K562 (cell line): ENCODE results near the gene ELAVL3. TPM values are rescaled to one million over a fixed set of nuclear protein-coding genes. Genes with fewer than 3 reads are reported as not detected.

Experiments
- BCOR ChIP-seq: fragments of 450-650 bp; IDR thresholded peaks from 2 replicates; pipeline ENCODE4 v1.6.1; 2016
- CBFB ChIP-seq: sonication (generic); formaldehyde crosslinking; IDR thresholded peaks from 2 replicates; pipeline ENCODE4 v1.4.0; 2020; ENCODE audit warnings: mild to moderate bottlenecking, missing genetic modification reagents
- CGGBP1 ChIP-seq: fragments of 250-450 bp; sonication (Bioruptor Pico); IDR thresholded peaks from 2 replicates; pipeline ENCODE4 v1.9.0; 2021; ENCODE audit warnings: mild to moderate bottlenecking
- DLX4 ChIP-seq: fragments of 250-450 bp; sonication (Bioruptor Pico); IDR thresholded peaks from 2 replicates; pipeline ENCODE4 v1.6.1; 2021; ENCODE audit warnings: mild to moderate bottlenecking
- ETV5 ChIP-seq: sonication (generic); formaldehyde crosslinking; IDR thresholded peaks from 2 replicates; pipeline ENCODE4 v1.4.0; 2020; ENCODE audit warnings: low read depth, mild to moderate bottlenecking, missing genetic modification reagents
- EWSR1 ChIP-seq: fragments of 450-650 bp; IDR thresholded peaks from 2 replicates; pipeline ENCODE4 v1.6.1; 2018; ENCODE audit warnings: borderline replicate concordance, mild to moderate bottlenecking, low read depth, moderate library complexity; ENCODE audit not compliant: partially characterized antibody
- GABPB1 ChIP-seq: sonication (generic); formaldehyde crosslinking; IDR thresholded peaks from 2 replicates; pipeline ENCODE4 v1.8.0; 2022; ENCODE audit warnings: mild to moderate bottlenecking, missing genetic modification reagents
- MCM3 ChIP-seq: fragments of 450-650 bp; IDR thresholded peaks from 2 replicates; pipeline ENCODE4 v1.6.1; 2016
- MTA3 ChIP-seq: fragments of 450-650 bp; formaldehyde crosslinking; IDR thresholded peaks from 2 replicates; pipeline ENCODE4 v1.6.1; 2017; ENCODE audit warnings: mild to moderate bottlenecking, borderline replicate concordance
- PCBP2 ChIP-seq: fragments of 200-400 bp; formaldehyde crosslinking; IDR thresholded peaks from 2 replicates; pipeline ENCODE4 v1.6.1; 2018; ENCODE audit warnings: low read length, low read depth, mild to moderate bottlenecking, moderate library complexity; ENCODE audit not compliant: poor library complexity, severe bottlenecking
- U2AF1 ChIP-seq: fragments of 200-400 bp; formaldehyde crosslinking; optimal IDR thresholded peaks from 2 replicates; pipeline ENCODE3; 2017; ENCODE audit warnings: mild to moderate bottlenecking, low read depth, low read length, moderate library complexity
- ZBTB33 ChIP-seq: sonication (generic); formaldehyde crosslinking; IDR thresholded peaks from 2 replicates; pipeline ENCODE4 v1.8.1; 2023; ENCODE audit warnings: mild to moderate bottlenecking, missing genetic modification reagents
- ZFP91 ChIP-seq: sonication (generic); formaldehyde crosslinking; IDR thresholded peaks from 2 replicates; pipeline ENCODE4 v1.8.0; 2022; ENCODE audit warnings: mild to moderate bottlenecking, missing genetic modification reagents
- ZNF232 ChIP-seq: sonication (generic); formaldehyde crosslinking; IDR thresholded peaks from 2 replicates; pipeline ENCODE4 v1.8.0; 2022; ENCODE audit warnings: mild to moderate bottlenecking, missing genetic modification reagents
- ZNF644 ChIP-seq: fragments of 200-800 bp; sonication (Bioruptor generic); IDR thresholded peaks from 2 replicates; pipeline ENCODE4 v1.6.1; 2016; ENCODE audit warnings: low read depth, missing genetic modification characterization, missing compliant biosample characterization
- polyA plus RNA-seq, 8 experiments: library from polyadenylated mRNA; depleted of rRNA in 4 of 8; stranded (reverse) in 5 of 8; unstranded in 3 of 8; fragments of >200 nt; fragmentation: Nextera tagmentation in 2 of 8; fragmentation: Illumina TruSeq in 1 of 8; extraction: Ambion mirVana in 2 of 8; extraction: Trizol in 1 of 8; gene quantifications; 2 replicates each; pipeline versions ENCODE4 v1.2.1 to v1.2.3, GENCODE V29; 2011 to 2014; ENCODE audit warnings: inconsistent platforms in 1 of 8, missing spikeins in 1 of 8
- total RNA-seq, 7 experiments: library from RNA; depleted of rRNA in 6 of 7; stranded (reverse); fragments of >200 nt in 6 of 7; fragmentation: Illumina TruSeq in 2 of 7; extraction: Trizol in 2 of 7; gene quantifications; 2 replicates each; pipeline versions ENCODE4 v1.2.1 to v1.2.3, GENCODE V29; 2011 to 2021; ENCODE audit warnings: low replicate concordance in 1 of 7
- TF ChIP-seq, protein P1 (sequence below): sonication (generic); formaldehyde crosslinking; IDR thresholded peaks from 2 replicates; pipeline ENCODE4 v1.8.1; 2022; ENCODE audit warnings: missing genetic modification reagents
- TF ChIP-seq, protein P2 (sequence below): sonication (generic); formaldehyde crosslinking; IDR thresholded peaks from 2 replicates; pipeline ENCODE4 v1.8.0; 2023; ENCODE audit warnings: mild to moderate bottlenecking, missing genetic modification reagents
- TF ChIP-seq, protein P3 (sequence below): fragments of 250-450 bp; sonication (Bioruptor Pico); IDR thresholded peaks from 2 replicates; pipeline ENCODE4 v1.8.0; 2022; ENCODE audit warnings: moderate library complexity, mild to moderate bottlenecking, inconsistent platforms

ELAVL3 gene
- total and polyA plus RNA-seq, 9 of the 15 experiments (the other 6 are each of a cell fraction or from before 2014, with no cell fraction given): not detected

DNA sequence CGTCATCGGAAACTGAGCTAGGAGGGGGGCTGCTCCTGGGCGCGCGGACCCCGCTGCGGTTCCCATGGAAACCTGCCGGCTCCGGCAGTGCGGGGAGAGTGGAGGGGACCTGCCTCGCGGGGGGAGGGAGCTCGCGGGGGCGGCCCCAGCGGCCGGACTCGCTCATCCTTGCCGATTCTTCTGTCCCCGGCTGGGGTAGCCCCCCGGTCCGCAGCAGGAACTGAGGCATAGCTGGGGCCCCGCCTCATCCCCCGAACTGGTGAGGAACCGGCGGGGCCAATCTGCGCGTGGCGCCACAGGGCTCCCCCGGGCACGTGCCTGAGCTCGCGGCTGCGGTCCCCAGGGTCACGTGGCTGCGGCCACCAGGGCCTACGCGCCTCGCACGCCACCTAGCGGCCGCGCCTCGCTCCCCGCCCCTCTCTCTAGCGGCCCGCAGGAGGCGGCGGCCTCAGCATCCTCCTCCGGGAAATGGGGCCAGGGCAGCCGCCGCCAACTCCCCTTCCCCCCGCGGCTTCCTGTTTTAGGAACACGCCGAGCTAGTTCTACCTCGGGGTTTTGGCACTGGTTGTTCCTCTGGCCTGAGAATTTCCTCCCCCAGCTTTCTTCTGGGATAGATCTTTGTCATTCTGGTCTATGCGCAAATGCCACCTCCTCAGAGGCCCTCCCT, 1.7 kb upstream of the ELAVL3 start (continued):
- TF ChIP-seq U2AF1: peak; percentile 96
- TF ChIP-seq PCBP2: no peak
- peak; percentile 98 for TF ChIP-seq ZNF232 (CRISPR knock-in tag)
- peak; percentile 89 for TF ChIP-seq GABPB1
- TF ChIP-seq CBFB (CRISPR knock-in tag): peak; percentile 92; the same call in 1 of the 2 replicates
- peak; percentile 94 for TF ChIP-seq BCOR
- peak; percentile 98 for TF ChIP-seq ZBTB33 (CRISPR knock-in tag)
- no peak for TF ChIP-seq ZNF644 (tag)
- TF ChIP-seq, protein P1, sequence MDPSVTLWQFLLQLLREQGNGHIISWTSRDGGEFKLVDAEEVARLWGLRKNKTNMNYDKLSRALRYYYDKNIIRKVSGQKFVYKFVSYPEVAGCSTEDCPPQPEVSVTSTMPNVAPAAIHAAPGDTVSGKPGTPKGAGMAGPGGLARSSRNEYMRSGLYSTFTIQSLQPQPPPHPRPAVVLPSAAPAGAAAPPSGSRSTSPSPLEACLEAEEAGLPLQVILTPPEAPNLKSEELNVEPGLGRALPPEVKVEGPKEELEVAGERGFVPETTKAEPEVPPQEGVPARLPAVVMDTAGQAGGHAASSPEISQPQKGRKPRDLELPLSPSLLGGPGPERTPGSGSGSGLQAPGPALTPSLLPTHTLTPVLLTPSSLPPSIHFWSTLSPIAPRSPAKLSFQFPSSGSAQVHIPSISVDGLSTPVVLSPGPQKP (CRISPR knock-in tag): no peak
- TF ChIP-seq ETV5 (CRISPR knock-in tag): no peak
- no peak for TF ChIP-seq MCM3
- peak; percentile 13; the same call in 1 of the 2 replicates for TF ChIP-seq CGGBP1
- TF ChIP-seq, protein P2, sequence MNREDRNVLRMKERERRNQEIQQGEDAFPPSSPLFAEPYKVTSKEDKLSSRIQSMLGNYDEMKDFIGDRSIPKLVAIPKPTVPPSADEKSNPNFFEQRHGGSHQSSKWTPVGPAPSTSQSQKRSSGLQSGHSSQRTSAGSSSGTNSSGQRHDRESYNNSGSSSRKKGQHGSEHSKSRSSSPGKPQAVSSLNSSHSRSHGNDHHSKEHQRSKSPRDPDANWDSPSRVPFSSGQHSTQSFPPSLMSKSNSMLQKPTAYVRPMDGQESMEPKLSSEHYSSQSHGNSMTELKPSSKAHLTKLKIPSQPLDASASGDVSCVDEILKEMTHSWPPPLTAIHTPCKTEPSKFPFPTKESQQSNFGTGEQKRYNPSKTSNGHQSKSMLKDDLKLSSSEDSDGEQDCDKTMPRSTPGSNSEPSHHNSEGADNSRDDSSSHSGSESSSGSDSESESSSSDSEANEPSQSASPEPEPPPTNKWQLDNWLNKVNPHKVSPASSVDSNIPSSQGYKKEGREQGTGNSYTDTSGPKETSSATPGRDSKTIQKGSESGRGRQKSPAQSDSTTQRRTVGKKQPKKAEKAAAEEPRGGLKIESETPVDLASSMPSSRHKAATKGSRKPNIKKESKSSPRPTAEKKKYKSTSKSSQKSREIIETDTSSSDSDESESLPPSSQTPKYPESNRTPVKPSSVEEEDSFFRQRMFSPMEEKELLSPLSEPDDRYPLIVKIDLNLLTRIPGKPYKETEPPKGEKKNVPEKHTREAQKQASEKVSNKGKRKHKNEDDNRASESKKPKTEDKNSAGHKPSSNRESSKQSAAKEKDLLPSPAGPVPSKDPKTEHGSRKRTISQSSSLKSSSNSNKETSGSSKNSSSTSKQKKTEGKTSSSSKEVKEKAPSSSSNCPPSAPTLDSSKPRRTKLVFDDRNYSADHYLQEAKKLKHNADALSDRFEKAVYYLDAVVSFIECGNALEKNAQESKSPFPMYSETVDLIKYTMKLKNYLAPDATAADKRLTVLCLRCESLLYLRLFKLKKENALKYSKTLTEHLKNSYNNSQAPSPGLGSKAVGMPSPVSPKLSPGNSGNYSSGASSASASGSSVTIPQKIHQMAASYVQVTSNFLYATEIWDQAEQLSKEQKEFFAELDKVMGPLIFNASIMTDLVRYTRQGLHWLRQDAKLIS: peak; percentile 98
- no peak for TF ChIP-seq EWSR1
- no peak for TF ChIP-seq DLX4
- peak; percentile 90; the same call in 1 of the 2 replicates for TF ChIP-seq MTA3
- TF ChIP-seq, protein P3, sequence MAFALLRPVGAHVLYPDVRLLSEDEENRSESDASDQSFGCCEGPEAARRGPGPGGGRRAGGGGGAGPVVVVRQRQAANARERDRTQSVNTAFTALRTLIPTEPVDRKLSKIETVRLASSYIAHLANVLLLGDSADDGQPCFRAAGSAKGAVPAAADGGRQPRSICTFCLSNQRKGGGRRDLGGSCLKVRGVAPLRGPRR: no peak
- TF ChIP-seq ZFP91 (CRISPR knock-in tag): peak; percentile 45; the same call in 1 of the 2 replicates
